Stimulated activated CD4-positive, alpha-beta T cell treated with anti-CD3 and anti-CD28 coated beads, Interleukin-4, amount 100 ng/mL, for 48 hours (primary cell): ENCODE results near the gene SLC38A11.

Experiments used
- DNase-seq, 2 donors: peaks; one replicate each; pipeline ENCODE4 v3.0.0-alpha.2; 2020; ENCODE audit warnings: low read depth in 2 of 2

SLC38A11 gene

GRCh38 chr2:164917296-164917903 lies 37.9 kb downstream of the SLC38A11 start:
- DNase-seq = no peak

- no peak for DNase-seq
Measured at GRCh38 chr2:164915566-164915965, 39.8 kb downstream of the SLC38A11 start.

DNA sequence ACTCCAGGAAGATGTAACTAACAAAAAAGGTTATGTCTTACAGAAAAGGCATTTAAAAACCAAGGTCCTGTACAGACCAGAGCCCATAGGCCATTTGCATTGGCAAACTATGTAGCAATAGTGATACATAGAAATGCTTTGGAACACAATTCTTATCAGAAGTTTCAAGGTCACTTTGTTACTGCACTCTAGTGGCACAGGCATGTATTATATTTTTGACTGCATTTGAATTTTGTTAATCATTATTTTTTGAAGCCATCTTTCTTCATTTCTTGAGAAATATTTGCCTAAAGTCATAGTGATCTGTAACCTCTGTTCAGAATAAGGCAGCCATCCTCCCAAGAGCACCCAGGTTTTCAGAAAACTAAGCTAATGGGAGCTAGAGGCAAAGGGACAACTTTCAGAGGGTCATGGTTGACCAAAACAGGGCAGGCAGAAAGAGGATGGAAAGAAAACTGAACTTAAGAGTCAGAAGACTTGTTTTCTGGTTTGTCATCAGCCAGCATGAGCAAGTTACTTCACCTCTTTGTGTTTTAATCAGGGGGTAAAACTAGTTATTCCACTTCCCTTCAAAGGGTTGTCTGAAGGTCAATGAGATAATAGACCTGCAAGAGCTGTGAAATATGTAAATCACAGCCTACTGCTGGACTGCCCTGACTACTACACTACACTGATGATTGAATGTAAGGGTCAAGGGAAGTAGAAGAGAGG lies 41.5 kb downstream of the SLC38A11 start:
- DNase-seq = no peak

DNA sequence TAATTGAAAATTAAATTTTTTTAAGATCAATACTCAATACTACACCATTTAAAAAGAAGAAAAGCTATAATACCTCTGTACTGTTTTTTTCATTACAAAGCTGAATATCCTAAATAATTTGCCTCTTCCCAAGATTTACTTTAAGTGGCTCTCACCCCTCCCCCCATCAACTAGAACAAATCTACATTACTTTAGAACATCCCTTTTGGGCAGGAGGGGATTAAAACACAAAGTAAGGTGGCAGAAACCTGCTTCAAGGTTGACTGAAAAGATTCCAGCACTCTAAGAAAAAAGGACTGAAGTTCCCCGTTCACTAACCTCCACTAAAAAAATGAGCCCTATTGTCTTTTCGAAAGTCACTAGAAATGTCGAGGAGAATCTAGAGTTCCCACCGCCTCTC lies 42.3 kb downstream of the SLC38A11 start:
- DNase-seq = no peak

- DNase-seq = no peak
Measured at GRCh38 chr2:164911832-164912231, 43.5 kb downstream of the SLC38A11 start.

DNA sequence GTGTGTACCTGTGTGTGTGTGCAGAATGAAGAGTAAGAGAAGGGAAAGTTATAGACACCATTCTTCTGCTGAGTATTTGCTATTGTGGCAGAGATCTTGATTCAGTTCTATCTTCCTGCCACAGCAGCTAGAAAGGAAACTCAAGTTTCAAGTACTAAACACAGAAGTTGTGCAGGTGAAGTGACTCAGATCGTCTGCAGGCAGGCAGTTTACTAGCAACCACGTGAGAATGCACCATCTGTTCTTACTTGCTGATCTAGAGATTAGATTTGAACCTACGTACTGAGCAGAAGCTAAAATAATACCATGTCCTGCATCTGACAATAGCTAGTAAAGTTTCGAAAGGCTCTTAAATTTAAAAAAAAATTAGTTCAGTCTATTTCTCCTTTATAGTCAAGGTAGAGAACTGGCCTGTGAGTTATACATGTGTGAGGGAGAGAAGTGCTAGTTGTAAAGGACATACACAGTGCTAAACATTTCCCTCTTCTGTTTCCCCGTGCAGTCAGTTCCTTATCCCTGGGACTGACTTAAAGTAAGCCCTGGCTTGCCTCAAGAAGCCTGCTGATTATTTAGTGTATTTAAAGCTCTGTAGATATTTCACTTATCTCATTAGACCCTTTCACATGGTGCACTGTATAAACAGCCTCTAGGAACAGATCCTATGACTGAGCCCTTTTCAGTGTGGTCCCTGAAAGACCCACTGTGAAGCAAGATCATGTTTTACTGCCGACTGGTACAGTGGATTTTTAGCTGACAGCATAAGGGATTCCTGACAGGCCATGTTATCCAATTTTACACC lies 45.0 kb downstream of the SLC38A11 start:
- no peak for DNase-seq

DNA sequence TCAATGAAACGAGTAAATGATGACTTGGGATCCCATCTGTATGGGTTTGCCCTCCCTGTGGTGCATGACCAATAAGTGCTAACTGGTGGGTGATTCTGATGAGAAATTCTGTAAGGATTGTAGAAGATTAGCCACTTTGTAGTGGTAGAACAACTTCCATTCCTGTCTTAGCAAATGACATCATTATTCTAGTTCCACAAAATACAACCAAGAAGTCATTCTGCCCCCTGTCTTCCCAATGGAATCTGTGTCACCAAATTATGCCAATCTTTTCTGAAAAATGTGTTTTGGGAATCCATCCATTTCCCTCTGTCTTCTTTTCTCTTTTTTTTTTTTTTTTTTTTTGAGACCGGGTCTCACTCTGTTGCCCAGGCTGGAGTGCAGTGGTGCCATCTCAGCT lies 48.4 kb downstream of the SLC38A11 start:
- DNase-seq = no peak

- DNase-seq = no peak
Measured at GRCh38 chr2:164905307-164905706, 50.0 kb downstream of the SLC38A11 start.

DNA sequence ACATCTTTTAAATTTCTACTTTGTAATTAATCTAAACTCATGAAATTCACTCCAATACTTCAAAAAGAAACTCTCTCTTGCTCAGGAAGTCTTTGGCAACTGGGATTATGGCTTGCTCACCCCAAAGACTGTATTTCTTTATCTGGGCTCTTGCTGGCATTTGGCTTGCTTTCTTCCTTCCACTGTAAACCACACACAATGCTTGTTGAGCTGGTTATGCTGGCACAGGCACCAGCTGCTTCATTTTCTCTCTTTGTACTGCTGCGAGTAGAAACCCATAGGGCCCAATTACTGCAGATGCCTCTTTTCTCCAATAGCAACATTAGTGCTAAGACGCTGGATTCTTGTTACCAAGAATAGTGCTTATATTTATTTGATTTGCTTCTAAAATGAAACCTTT lies 51.4 kb downstream of the SLC38A11 start:
- no peak for DNase-seq

GRCh38 chr2:164903204-164903603 lies 52.1 kb downstream of the SLC38A11 start:
- no peak for DNase-seq

DNA sequence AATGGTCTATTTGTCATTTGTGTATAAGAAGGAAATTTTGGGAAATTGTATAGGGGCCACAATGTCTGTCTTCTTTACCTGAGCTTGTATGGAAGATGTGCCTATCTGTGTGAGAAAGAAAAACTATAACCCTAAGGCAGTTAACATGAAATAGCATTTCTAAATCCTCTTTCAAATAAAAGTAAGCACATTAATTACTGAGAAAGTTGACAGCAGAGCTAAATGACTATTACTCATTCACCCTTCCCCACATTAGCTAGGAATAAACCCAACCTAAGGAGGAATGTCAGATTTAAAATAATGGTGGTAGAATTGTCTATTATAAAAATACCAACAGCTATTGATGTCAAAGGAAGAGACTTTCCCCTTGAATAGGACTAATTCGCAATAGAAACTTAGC lies 56.2 kb downstream of the SLC38A11 start:
- DNase-seq = no peak

DNA sequence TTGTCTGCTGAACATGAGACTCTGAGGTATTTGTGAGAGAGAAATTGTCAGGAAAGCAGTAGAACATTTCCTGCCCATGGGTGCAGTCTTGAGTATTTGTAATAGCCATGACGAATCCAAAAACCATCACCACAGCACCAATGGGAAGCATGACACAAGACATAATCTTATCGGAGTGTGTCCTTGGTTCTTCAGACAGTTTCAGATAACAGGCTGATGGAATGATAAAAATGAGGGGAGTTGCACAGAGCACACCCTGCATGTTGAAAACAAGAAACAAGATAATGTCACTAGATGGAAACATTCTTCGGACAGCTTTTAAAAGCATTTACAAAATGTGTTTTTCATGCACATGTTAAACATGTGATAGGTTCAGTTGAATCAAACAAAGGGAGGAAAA lies 56.9 kb downstream of the SLC38A11 start:
- no peak for DNase-seq

GRCh38 chr2:164897469-164898260 lies 57.7 kb downstream of the SLC38A11 start:
- DNase-seq = no peak

DNA sequence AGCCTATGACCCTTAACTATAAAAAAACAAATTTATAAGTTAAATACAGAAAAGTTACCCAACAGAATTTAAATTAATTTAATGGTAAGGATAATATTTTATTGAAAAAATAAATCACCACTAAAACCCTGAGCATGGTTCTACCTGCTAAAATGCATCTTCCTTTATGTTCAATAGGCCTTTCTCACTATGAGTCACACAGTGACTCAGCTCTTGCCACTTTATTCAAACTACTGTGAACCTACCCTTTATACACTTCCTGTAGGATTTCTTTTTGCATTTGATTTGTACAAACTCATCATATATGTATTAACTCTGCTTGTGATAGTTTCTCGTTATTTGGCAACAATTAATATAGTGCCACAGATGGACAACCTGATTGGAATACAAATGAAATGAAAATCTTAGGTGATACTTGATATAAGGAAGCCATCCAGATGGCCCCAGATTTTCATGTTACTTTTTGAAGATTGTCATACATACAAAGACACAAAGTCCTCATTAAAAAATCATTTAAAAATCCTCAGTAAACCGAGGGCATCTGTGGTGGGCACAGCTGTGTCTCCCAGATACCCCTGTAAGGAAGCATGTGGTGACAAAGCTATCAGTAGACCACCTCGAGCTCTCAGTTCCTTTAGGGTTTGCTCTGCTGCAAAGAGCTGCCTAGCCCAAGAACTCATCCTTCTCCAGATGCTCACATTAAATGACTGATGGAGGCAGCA lies 58.5 kb downstream of the SLC38A11 start:
- DNase-seq = no peak

- no peak for DNase-seq
Measured at GRCh38 chr2:164896226-164896625, 59.1 kb downstream of the SLC38A11 start.

DNA sequence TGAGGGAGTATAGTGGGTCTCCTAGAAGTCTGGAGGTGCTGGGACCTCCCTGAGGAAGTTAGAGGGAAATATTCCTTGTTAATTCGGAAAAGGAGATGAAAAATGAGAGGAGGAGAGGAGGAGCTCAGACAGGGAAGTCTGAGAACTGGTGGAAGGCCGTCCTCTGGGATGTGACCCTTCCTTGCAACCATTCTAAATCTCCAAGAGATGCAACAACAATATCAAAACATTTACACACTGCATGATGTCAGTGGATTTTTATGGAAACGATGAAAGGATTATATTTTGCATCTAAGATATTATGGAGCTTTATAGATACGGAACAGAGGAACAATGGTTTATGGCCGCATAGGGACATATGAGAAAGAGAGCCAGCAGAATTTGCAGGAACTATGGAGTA lies 63.9 kb downstream of the SLC38A11 start:
- DNase-seq = no peak

DNA sequence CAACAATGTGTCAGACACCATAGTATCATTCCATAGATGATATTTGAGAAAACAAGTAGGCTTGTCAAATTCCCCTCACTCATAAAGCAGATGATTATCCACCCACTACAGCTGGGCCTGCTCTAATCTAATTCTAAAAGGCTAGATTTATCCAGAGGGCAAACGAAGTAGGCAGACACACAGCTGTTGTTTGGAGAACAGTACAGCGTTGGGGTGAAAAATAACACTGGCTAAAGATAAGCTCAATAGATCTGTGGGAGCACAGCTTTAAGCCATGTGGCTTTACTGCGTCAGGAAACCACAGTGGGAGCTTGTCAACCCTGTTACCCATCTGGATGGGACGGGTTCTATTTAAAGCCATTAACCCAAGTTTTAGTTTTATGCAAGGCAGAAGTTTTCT lies 64.8 kb downstream of the SLC38A11 start:
- DNase-seq = no peak

DNA sequence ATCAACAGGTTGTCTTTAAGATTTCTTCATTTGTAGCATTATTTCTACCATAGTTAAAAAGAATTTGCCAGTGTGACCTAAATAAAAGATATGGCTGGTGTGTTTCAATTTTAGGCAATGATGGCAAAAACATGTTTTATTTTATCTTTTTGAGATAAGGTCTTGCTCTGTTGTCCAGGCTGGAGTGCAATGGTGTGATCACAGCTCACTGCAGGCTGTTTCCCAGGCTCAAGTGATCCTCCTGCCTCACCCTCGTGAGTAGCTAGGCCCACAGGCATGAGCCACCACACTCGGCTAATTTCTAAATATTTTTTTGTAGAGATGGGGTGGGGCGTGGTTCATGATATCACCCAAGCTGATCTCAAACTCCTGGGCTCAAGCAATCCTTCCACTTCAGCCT lies 66.7 kb downstream of the SLC38A11 start:
- DNase-seq = no peak

DNA sequence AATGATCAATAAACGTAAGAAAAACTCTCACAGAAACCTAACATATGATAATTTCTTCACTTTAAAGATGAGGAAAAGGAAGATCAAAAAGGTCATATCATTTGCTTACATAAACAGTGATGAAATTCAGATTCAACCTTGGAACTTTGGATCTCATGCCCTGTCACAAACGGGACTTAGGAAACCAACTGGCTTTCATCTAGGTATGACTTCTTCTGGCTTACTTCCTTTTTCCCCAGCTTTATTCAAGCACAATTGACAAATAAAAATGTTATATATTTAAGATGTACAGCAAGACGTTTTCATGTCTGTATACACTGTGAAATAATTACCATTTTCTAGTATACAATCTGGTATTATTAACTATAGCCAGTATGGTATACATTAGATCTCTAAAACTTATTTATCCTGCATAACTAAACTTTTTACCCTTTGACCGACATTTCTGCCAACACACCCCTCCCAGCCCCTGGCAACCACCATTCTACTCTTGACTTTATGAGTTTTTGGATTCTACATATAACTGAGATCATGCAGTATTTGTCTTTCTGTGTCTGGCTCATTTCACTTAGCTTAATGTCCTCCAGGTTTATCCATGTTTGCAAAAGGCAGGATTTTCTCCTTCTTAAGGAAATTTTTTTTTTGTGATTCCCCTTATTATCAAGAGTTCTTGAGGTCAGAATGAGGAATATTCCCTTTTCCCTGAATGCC lies 67.7 kb downstream of the SLC38A11 start:
- DNase-seq = no peak

DNA sequence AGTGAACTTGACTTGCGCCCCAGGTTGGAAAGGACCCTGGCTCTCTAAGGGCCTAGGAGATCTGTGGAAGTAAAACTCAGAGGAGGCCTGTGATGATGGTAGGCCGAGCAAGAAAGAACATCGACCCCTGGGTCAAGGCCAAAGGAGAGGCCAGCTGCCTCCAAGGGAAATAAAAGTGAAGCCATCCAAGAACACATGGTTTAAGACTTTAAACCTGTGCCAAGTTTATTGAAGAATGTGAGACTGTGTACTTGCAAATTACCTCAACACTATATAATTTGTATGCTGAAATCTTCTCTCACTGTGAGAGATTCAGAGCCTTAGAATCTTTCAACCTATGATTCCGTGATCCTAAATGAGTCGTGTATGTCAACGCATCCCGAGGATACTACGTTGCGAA lies 73.0 kb downstream of the SLC38A11 start:
- DNase-seq = no peak

GRCh38 chr2:164881524-164881923 lies 73.8 kb downstream of the SLC38A11 start:
- DNase-seq = no peak
